Naive thymus-derived CD4-positive, alpha-beta T cell (primary cell): Measurements from ENCODE around the gene CD81. TPM values are rescaled to one million over a fixed set of nuclear protein-coding genes. Genes with fewer than 3 reads are reported as not detected.

Source experiments
- ATAC-seq: fragments of 150-1000 bp; cut with Tn5 transposase; 2 replicates; pipeline ENCODE4 v1.10.0; 2021; ENCODE audit warnings: mild to moderate bottlenecking, moderate library complexity
- CTCF ChIA-PET: fragments of 350-600 bp; sonication (Branson Sonifier 250); formaldehyde crosslinking; loops from one replicate; lab custom pipeline; 2021; ENCODE audit warnings: antibody characterized with exemption; lab: Charles Lee
- POLR2A ChIA-PET: fragments of 350-600 bp; sonication (Branson Sonifier 250); formaldehyde crosslinking; loops from one replicate; lab custom pipeline; 2021; ENCODE audit warnings: antibody characterized with exemption, inconsistent platforms; lab: Charles Lee
- DNase-seq, 9 donors: peaks; one replicate each; pipeline versions ENCODE4 v3.0.0 to v3.0.0-alpha.2; 2020 to 2022; ENCODE audit warnings: mixed read lengths in 1 of 9
- H3K27ac ChIP-seq: one replicate; pipeline ENCODE4 v1.7.0; 2013; ENCODE audit warnings: mild to moderate bottlenecking, low read depth, low read length, moderate library complexity
- H3K27me3 ChIP-seq, 2 donors: one replicate each; pipeline ENCODE4 v1.7.0; 2013; ENCODE audit warnings: low read length in 2 of 2, mild to moderate bottlenecking in 2 of 2, moderate library complexity in 2 of 2; ENCODE audit not compliant: control insufficient read depth in 2 of 2, insufficient read depth in 2 of 2
- H3K36me3 ChIP-seq, 3 experiments: 1 replicate in 2 of 3; 2 replicates in 1 of 3; pipeline ENCODE4 v1.7.0; 2013; ENCODE audit warnings: low read length in 3 of 3, mild to moderate bottlenecking in 3 of 3, moderate library complexity in 1 of 3; ENCODE audit not compliant: insufficient read depth in 3 of 3, control insufficient read depth in 2 of 3
- H3K4me1 ChIP-seq, 2 donors: one replicate each; pipeline ENCODE4 v1.7.0; 2013; ENCODE audit warnings: low read length in 2 of 2, mild to moderate bottlenecking in 2 of 2, moderate library complexity in 1 of 2; ENCODE audit not compliant: control insufficient read depth in 2 of 2, insufficient read depth in 2 of 2
- H3K4me3 ChIP-seq: 2 replicates; pipeline ENCODE4 v1.7.0; 2013; ENCODE audit warnings: mild to moderate bottlenecking, low read length
- H3K9me3 ChIP-seq, 3 experiments: 1 replicate in 2 of 3; 2 replicates in 1 of 3; pipeline ENCODE4 v1.7.0; 2013; ENCODE audit warnings: low read length in 3 of 3; ENCODE audit not compliant: control insufficient read depth in 2 of 3
- H3K27ac Mint-ChIP-seq, 9 donors: one replicate each; pipeline ENCODE4 v1.8.0; 2020 to 2022; ENCODE audit warnings: mixed read lengths in 9 of 9, mild to moderate bottlenecking in 8 of 9, moderate library complexity in 5 of 9, inconsistent platforms in 2 of 9
- H3K27me3 Mint-ChIP-seq, 5 donors: one replicate each; pipeline ENCODE4 v1.8.0; 2021 to 2022; ENCODE audit warnings: mixed read lengths in 5 of 5, mild to moderate bottlenecking in 1 of 5
- H3K36me3 Mint-ChIP-seq, 5 donors: one replicate each; pipeline ENCODE4 v1.8.0; 2020 to 2022; ENCODE audit warnings: mixed read lengths in 5 of 5, mild to moderate bottlenecking in 3 of 5, inconsistent platforms in 1 of 5
- H3K4me1 Mint-ChIP-seq, 7 donors: one replicate each; pipeline ENCODE4 v1.8.0; 2020 to 2022; ENCODE audit warnings: mixed read lengths in 7 of 7, mild to moderate bottlenecking in 3 of 7, inconsistent platforms in 1 of 7
- H3K4me3 Mint-ChIP-seq, 10 donors: one replicate each; pipeline ENCODE4 v1.8.0; 2020 to 2022; ENCODE audit warnings: mild to moderate bottlenecking in 10 of 10, mixed read lengths in 10 of 10, moderate library complexity in 6 of 10, inconsistent platforms in 2 of 10
- H3K9me3 Mint-ChIP-seq, 11 donors: one replicate each; pipeline ENCODE4 v1.8.0; 2020 to 2022; ENCODE audit warnings: mixed read lengths in 11 of 11, mild to moderate bottlenecking in 4 of 11, inconsistent platforms in 1 of 11, moderate library complexity in 1 of 11
- intact Hi-C, 2 donors: fragments of 100-400 bp; cut with micrococcal nuclease; formaldehyde crosslinking; loops; one replicate each; pipeline ENCODE4 v1.15.1; 2023
- polyA plus RNA-seq, 2 donors: library from polyadenylated mRNA; unstranded; fragments of 300-500 nt; fragmentation: Illumina TruSeq; gene quantifications; one replicate each; pipeline ENCODE4 v1.2.3, GENCODE V29; 2021
- total RNA-seq, 6 experiments: library from RNA in 5 of 6; stranded (reverse) in 5 of 6; gene quantifications; 1 replicate in 5 of 6; 2 replicates in 1 of 6; pipeline ENCODE4 v1.2.3 and lab custom pipeline; 2021 to 2026

Gene CD81
- total and polyA plus RNA-seq, 7 experiments from 2014 or later: 19.0 to 173 (median 102) TPM

GRCh38 chr11:2378527-2379210 lies 1.6 kb downstream of the CD81 start:
- no peak for DNase-seq
- peaks cover 19 to 28% of the 10 kb centered on the region in 2 donors for H3K4me1 ChIP-seq

GRCh38 chr11:2379466-2380174 lies 2.5 kb downstream of the CD81 start:
- Histone ChIP-seq H3K27ac (no peak overlapping the region), H3K4me3 (no peak overlapping the region)
- POLR2A ChIA-PET: no interaction called here

More at GRCh38 chr11:2378527-2379210, 1.6 kb downstream of the CD81 start:
- Mint-ChIP-seq H3K27ac (peak overlapping the region in 8 of 9 donors; percentile 57 to 89 (median 78)), H3K4me1 (peaks cover 17 to 50% (median 23%) of the 10 kb centered on the region in 7 donors), H3K27me3 (peaks cover 0 to 4% (median 0%) of the 10 kb centered on the region in 5 donors), H3K36me3 (no peaks in the 10 kb centered on the region), H3K9me3 (no peaks in the 10 kb centered on the region), H3K4me3 (peak overlapping the region; percentile 71 to 89 (median 84))
- Histone ChIP-seq H3K36me3 (peaks cover 0 to 8% (median 3%) of the 10 kb centered on the region in 3 experiments), H3K9me3 (no peaks in the 10 kb centered on the region), H3K27ac (peak overlapping the region; percentile 89), H3K4me3 (peak overlapping the region; percentile 83), H3K27me3 (no peaks in the 10 kb centered on the region)
- intact Hi-C loops: loop anchor here (5.0 kb wide), 2 partner anchors 71 to 509 kb away; partner anchors contain the start of gene CDKN1C (in 1 of the 2)
- no peak for ATAC-seq
- POLR2A ChIA-PET: interaction anchor here (0.6 to 3.6 kb wide), 4 partner anchors 9 to 78 kb away, joined by 3 to 21 read pairs (median 4); partner anchors contain the start of gene TSSC4
- CTCF ChIA-PET: interaction anchor here (1.0 kb wide), 3 partner anchors 9 to 74 kb away, joined by 3 read pairs; no protein-coding TSS in a partner anchor

GRCh38 chr11:2380396-2380795 lies 3.3 kb downstream of the CD81 start:
- CTCF ChIA-PET: no interaction called here
- peaks cover 27 to 38% of the 10 kb centered on the region in 2 donors for H3K4me1 ChIP-seq

More at GRCh38 chr11:2379466-2380174, 2.5 kb downstream of the CD81 start:
- H3K27me3 Mint-ChIP-seq: no peaks in the 10 kb centered on the region
- H3K4me3 Mint-ChIP-seq: peak overlapping the region in 8 of 10 donors; percentile 8 to 89 (median 40)
- no peaks in the 10 kb centered on the region for H3K27me3 ChIP-seq
- CTCF ChIA-PET: no interaction called here
- intact Hi-C loops: loop anchor here (5.0 kb wide), 2 partner anchors 72 to 508 kb away; partner anchors contain the start of gene CDKN1C (in 1 of the 2)
- H3K9me3 Mint-ChIP-seq: no peaks in the 10 kb centered on the region
- H3K4me1 Mint-ChIP-seq: peaks cover 22 to 57% (median 29%) of the 10 kb centered on the region in 7 donors
- no peak for DNase-seq
- peaks cover 20 to 32% of the 10 kb centered on the region in 2 donors for H3K4me1 ChIP-seq
- H3K36me3 Mint-ChIP-seq: no peaks in the 10 kb centered on the region
- peaks cover 0 to 10% (median 3%) of the 10 kb centered on the region in 3 experiments for H3K36me3 ChIP-seq
- no peaks in the 10 kb centered on the region for H3K9me3 ChIP-seq
- H3K27ac Mint-ChIP-seq: peak overlapping the region in 4 of 9 donors; percentile 4 to 57 (median 34)
- no peak for ATAC-seq

GRCh38 chr11:2380807-2381350 lies 3.8 kb downstream of the CD81 start:
- intact Hi-C loops: no loop called here
- H3K36me3 Mint-ChIP-seq: peaks cover 0 to 3% (median 0%) of the 10 kb centered on the region in 5 donors
- DNase-seq (no peak), ATAC-seq (peak; percentile 27)
- POLR2A ChIA-PET: interaction anchor here (0.6 kb wide), 1 partner anchor 87 kb away, joined by 3 read pairs; no protein-coding TSS in a partner anchor
- H3K4me3 Mint-ChIP-seq: peak overlapping the region in 4 of 10 donors; percentile 19 to 84 (median 46)
- no peaks in the 10 kb centered on the region for H3K27me3 Mint-ChIP-seq
- Histone ChIP-seq H3K27ac (no peak overlapping the region), H3K4me3 (no peak overlapping the region), H3K4me1 (peaks cover 31 to 38% of the 10 kb centered on the region in 2 donors), H3K27me3 (no peaks in the 10 kb centered on the region), H3K9me3 (no peaks in the 10 kb centered on the region), H3K36me3 (peaks cover 0 to 22% (median 3%) of the 10 kb centered on the region in 3 experiments)
- no peaks in the 10 kb centered on the region for H3K9me3 Mint-ChIP-seq
- peak overlapping the region in 2 of 9 donors; percentile 17 to 44 for H3K27ac Mint-ChIP-seq
- CTCF ChIA-PET: no interaction called here
- peaks cover 32 to 69% (median 36%) of the 10 kb centered on the region in 7 donors for H3K4me1 Mint-ChIP-seq

More at GRCh38 chr11:2380396-2380795, 3.3 kb downstream of the CD81 start:
- Mint-ChIP-seq H3K36me3 (no peaks in the 10 kb centered on the region), H3K9me3 (no peaks in the 10 kb centered on the region), H3K4me1 (peaks cover 27 to 64% (median 33%) of the 10 kb centered on the region in 7 donors), H3K27ac (peak overlapping the region in 1 of 9 donors; percentile 57), H3K4me3 (peak overlapping the region in 7 of 10 donors; percentile 32 to 87 (median 37)), H3K27me3 (no peaks in the 10 kb centered on the region)
- Histone ChIP-seq H3K27ac (no peak overlapping the region), H3K4me3 (no peak overlapping the region), H3K36me3 (peaks cover 0 to 17% (median 3%) of the 10 kb centered on the region in 3 experiments), H3K9me3 (no peaks in the 10 kb centered on the region), H3K27me3 (no peaks in the 10 kb centered on the region)
- ATAC-seq (no peak), DNase-seq (no peak)
- POLR2A ChIA-PET: interaction anchor here (0.6 kb wide), 1 partner anchor 87 kb away, joined by 3 read pairs; no protein-coding TSS in a partner anchor
- intact Hi-C loops: no loop called here

- Mint-ChIP-seq H3K27me3 (no peaks in the 10 kb centered on the region), H3K27ac (peak overlapping the region in 4 of 9 donors; percentile 17 to 65 (median 32)), H3K36me3 (peaks cover 0 to 3% (median 0%) of the 10 kb centered on the region in 5 donors), H3K9me3 (no peaks in the 10 kb centered on the region), H3K4me3 (peak overlapping the region in 4 of 10 donors; percentile 19 to 84 (median 48)), H3K4me1 (peaks cover 36 to 71% (median 38%) of the 10 kb centered on the region in 7 donors)
- H3K9me3 ChIP-seq: no peaks in the 10 kb centered on the region
- ChIA-PET POLR2A (no interaction called here), CTCF (no interaction called here)
- peaks cover 0 to 23% (median 3%) of the 10 kb centered on the region in 3 experiments for H3K36me3 ChIP-seq
- ATAC-seq: no peak
- no peak overlapping the region for H3K4me3 ChIP-seq
- H3K27me3 ChIP-seq: no peaks in the 10 kb centered on the region
- H3K27ac ChIP-seq: no peak overlapping the region
- intact Hi-C loops: no loop called here
- H3K4me1 ChIP-seq: peaks cover 37 to 38% of the 10 kb centered on the region in 2 donors
- DNase-seq: no peak
These were observed 4.5 kb downstream of the CD81 start for GRCh38 chr11:2381494-2382128.

GRCh38 chr11:2382129-2382517 lies 5.0 kb downstream of the CD81 start:
- H3K4me3 Mint-ChIP-seq: no peak overlapping the region
- Histone ChIP-seq H3K9me3 (no peaks in the 10 kb centered on the region), H3K27me3 (no peaks in the 10 kb centered on the region), H3K4me3 (no peak overlapping the region), H3K4me1 (peaks cover 38 to 40% of the 10 kb centered on the region in 2 donors), H3K27ac (no peak overlapping the region), H3K36me3 (peaks cover 0 to 23% (median 3%) of the 10 kb centered on the region in 3 experiments)
- DNase-seq (no peak), ATAC-seq (no peak)
- no peaks in the 10 kb centered on the region for H3K9me3 Mint-ChIP-seq
- peaks cover 37 to 76% (median 41%) of the 10 kb centered on the region in 7 donors for H3K4me1 Mint-ChIP-seq
- H3K27ac Mint-ChIP-seq: peak overlapping the region in 2 of 9 donors; percentile 40 to 43
- ChIA-PET POLR2A (no interaction called here), CTCF (no interaction called here)
- intact Hi-C loops: no loop called here
- no peaks in the 10 kb centered on the region for H3K27me3 Mint-ChIP-seq
- H3K36me3 Mint-ChIP-seq: peaks cover 0 to 3% (median 0%) of the 10 kb centered on the region in 5 donors
